SU-DHL-6 (cell line): ENCODE data around the gene TP63.

Experiments
- H2AFZ ChIP-seq: fragments of 200-600 bp; sonication (generic); 2 replicates; pipeline ENCODE4 v1.6.1; 2014; ENCODE audit warnings: low read depth, mild to moderate bottlenecking, moderate library complexity, mixed read lengths, antibody characterized with exemption, low read length; ENCODE audit not compliant: severe bottlenecking
- H3F3A ChIP-seq: fragments of 200-600 bp; shearing (Covaris generic); 2 replicates; pipeline ENCODE4 v1.6.0; 2016; ENCODE audit warnings: antibody characterized with exemption, mild to moderate bottlenecking; ENCODE audit not compliant: insufficient read depth
- H3K27ac ChIP-seq: fragments of 200-600 bp; sonication (generic); 2 replicates; pipeline ENCODE4 v1.5.1; 2016; ENCODE audit warnings: low read depth, mild to moderate bottlenecking, low read length, moderate library complexity, mixed read lengths
- H3K27me3 ChIP-seq: fragments of 200-600 bp; sonication (generic), shearing (Covaris generic); 2 replicates; pipeline ENCODE4 v1.6.0; 2014; ENCODE audit warnings: mild to moderate bottlenecking, low read length
- H3K36me3 ChIP-seq: fragments of 200-600 bp; sonication (generic); 2 replicates; pipeline ENCODE4 v1.6.1; 2014; ENCODE audit warnings: mild to moderate bottlenecking, low read length, mixed read lengths
- H3K4me2 ChIP-seq: fragments of 300-600, 200-600 bp; shearing (Covaris generic), sonication (generic); 2 replicates; pipeline ENCODE4 v1.6.0; 2014; ENCODE audit warnings: low read length, low read depth, mild to moderate bottlenecking; ENCODE audit not compliant: poor library complexity, severe bottlenecking
- H3K4me3 ChIP-seq: fragments of 200-600 bp; sonication (generic); 2 replicates; pipeline ENCODE4 v1.5.1; 2014; ENCODE audit warnings: antibody characterized with exemption, low read length, mild to moderate bottlenecking, mixed read lengths; ENCODE audit not compliant: insufficient read depth, poor library complexity, severe bottlenecking
- H3K79me2 ChIP-seq: fragments of 200-600 bp; sonication (generic); 2 replicates; pipeline ENCODE4 v1.6.1; 2014; ENCODE audit warnings: mild to moderate bottlenecking, low read length, moderate library complexity; ENCODE audit not compliant: insufficient read depth
- H3K9ac ChIP-seq: fragments of 200-600 bp; sonication (generic); 2 replicates; pipeline ENCODE4 v1.7.0; 2014; ENCODE audit warnings: mild to moderate bottlenecking, low read length
- H3K9me2 ChIP-seq: fragments of 200-600 bp; sonication (generic); replicated peaks from 2 replicates; pipeline ENCODE4 v1.6.1; 2014; ENCODE audit warnings: low read length; ENCODE audit not compliant: insufficient read depth
- H3K9me3 ChIP-seq: fragments of 200-600 bp; sonication (generic); 2 replicates; pipeline ENCODE4 v1.6.1; 2014; ENCODE audit warnings: low read length, mixed read lengths; ENCODE audit not compliant: insufficient read depth
- H4K20me1 ChIP-seq: fragments of 200-600 bp; sonication (generic); 2 replicates; pipeline ENCODE4 v1.6.1; 2014; ENCODE audit warnings: low read depth, mild to moderate bottlenecking, antibody characterized with exemption, low read length, moderate library complexity, mixed read lengths
- EZH2phosphoT487 ChIP-seq: fragments of 200-600 bp; sonication (generic), shearing (Covaris generic); conservative IDR thresholded peaks from 2 replicates; pipeline ENCODE4 v1.6.1; 2018; ENCODE audit warnings: mild to moderate bottlenecking, antibody characterized with exemption, low read length, moderate library complexity, mixed read lengths
- TF ChIP-seq, protein P1 (sequence below): fragments of 200-600 bp; sonication (generic); IDR thresholded peaks from one replicate; pipeline ENCODE4 v1.5.1; 2017; ENCODE audit warnings: antibody characterized with exemption, mild to moderate bottlenecking, low read length, moderate library complexity; ENCODE audit not compliant: insufficient read depth, poor library complexity, severe bottlenecking

Gene TP63

DNA sequence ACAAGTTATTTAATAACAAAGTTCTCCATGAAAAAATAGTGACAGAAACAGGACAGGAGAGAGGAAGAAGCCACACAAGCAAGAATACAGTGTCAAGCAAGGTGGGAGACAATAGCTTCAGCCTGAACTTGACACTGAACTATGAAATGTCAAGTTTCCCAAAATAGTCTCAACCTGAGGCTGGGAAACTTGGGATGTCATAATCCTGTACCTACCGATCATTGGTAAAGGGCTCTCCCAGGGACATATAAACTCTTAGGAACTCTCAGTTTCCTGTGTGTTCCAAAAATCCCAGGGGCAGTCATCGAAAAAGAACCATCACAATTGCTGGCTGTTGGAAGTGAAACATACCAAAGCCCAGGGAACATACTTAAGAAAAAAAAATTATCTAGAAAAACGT, 277.9 kb downstream of the TP63 start:
- Histone ChIP-seq H3K4me2 (no peak overlapping the region), H3K9ac (no peak overlapping the region), H3K79me2 (no peaks in the 10 kb centered on the region), H3K4me3 (no peak overlapping the region), H3K36me3 (no peaks in the 10 kb centered on the region), H4K20me1 (no peaks in the 10 kb centered on the region), H3K27me3 (no peaks in the 10 kb centered on the region), H3K9me2 (no peaks in the 10 kb centered on the region), H2AFZ (no peak overlapping the region), H3K27ac (no peak overlapping the region), H3F3A (no peaks in the 10 kb centered on the region), H3K9me3 (no peaks in the 10 kb centered on the region)
- TF ChIP-seq, protein P1, sequence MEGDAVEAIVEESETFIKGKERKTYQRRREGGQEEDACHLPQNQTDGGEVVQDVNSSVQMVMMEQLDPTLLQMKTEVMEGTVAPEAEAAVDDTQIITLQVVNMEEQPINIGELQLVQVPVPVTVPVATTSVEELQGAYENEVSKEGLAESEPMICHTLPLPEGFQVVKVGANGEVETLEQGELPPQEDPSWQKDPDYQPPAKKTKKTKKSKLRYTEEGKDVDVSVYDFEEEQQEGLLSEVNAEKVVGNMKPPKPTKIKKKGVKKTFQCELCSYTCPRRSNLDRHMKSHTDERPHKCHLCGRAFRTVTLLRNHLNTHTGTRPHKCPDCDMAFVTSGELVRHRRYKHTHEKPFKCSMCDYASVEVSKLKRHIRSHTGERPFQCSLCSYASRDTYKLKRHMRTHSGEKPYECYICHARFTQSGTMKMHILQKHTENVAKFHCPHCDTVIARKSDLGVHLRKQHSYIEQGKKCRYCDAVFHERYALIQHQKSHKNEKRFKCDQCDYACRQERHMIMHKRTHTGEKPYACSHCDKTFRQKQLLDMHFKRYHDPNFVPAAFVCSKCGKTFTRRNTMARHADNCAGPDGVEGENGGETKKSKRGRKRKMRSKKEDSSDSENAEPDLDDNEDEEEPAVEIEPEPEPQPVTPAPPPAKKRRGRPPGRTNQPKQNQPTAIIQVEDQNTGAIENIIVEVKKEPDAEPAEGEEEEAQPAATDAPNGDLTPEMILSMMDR = no peak

DNA sequence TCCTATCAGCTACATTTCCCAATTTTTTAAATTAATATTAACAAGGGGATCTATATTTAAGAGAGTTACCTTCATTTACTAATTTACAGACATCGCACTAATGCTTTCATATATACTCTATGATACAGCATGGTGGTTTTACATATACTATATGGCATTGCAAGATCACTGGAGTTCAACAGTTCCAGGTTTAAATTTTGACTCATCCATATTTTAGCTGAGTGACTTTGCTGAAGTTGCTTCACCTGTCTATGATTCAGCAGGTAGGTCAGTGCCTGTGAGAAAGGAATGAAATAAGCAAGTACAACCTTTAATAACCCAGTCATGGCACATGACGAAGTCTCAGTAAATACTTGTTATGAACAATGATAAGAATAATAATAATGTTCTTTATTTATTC, 278.4 kb downstream of the TP63 start:
- no peaks in the 10 kb centered on the region for H3K36me3 ChIP-seq
- H3K27ac ChIP-seq = no peak overlapping the region
- TF ChIP-seq, protein P1 = no peak
- TF ChIP-seq EZH2phosphoT487 = no peak
- H3K9ac ChIP-seq = no peak overlapping the region
- no peaks in the 10 kb centered on the region for H3F3A ChIP-seq
- no peaks in the 10 kb centered on the region for H3K27me3 ChIP-seq
- H2AFZ ChIP-seq = no peak overlapping the region
- H3K9me3 ChIP-seq = no peaks in the 10 kb centered on the region
- no peak overlapping the region for H3K4me2 ChIP-seq
- no peaks in the 10 kb centered on the region for H3K9me2 ChIP-seq
- no peaks in the 10 kb centered on the region for H3K79me2 ChIP-seq
- H3K4me3 ChIP-seq = no peak overlapping the region
- no peaks in the 10 kb centered on the region for H4K20me1 ChIP-seq

DNA sequence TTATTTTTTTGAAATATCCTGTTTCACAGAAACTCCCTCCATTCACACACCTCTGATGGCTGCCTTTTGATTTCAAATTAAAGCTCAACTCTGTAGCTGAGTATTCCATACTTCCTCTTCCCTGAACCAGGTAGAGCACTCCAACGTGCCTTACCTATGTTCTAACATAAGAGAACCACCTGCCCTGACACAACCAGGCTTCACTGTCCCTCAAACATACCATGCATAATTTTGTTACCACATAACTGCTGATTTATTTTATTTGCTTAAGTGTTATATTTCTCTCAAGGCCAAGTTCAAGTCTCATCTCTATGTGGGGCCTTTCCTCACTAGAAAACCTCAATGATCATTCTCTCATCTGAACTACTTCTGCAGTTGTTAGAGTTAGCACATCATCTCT, 279.8 kb downstream of the TP63 start:
- Histone ChIP-seq H3F3A (no peaks in the 10 kb centered on the region), H3K36me3 (no peaks in the 10 kb centered on the region), H3K4me3 (no peak overlapping the region), H2AFZ (no peak overlapping the region), H3K9me2 (no peaks in the 10 kb centered on the region), H3K9ac (no peak overlapping the region), H3K27ac (no peak overlapping the region), H4K20me1 (no peaks in the 10 kb centered on the region), H3K9me3 (no peaks in the 10 kb centered on the region), H3K4me2 (no peak overlapping the region), H3K27me3 (no peaks in the 10 kb centered on the region), H3K79me2 (no peaks in the 10 kb centered on the region)
- no peak for TF ChIP-seq EZH2phosphoT487
- TF ChIP-seq, protein P1 = no peak

DNA sequence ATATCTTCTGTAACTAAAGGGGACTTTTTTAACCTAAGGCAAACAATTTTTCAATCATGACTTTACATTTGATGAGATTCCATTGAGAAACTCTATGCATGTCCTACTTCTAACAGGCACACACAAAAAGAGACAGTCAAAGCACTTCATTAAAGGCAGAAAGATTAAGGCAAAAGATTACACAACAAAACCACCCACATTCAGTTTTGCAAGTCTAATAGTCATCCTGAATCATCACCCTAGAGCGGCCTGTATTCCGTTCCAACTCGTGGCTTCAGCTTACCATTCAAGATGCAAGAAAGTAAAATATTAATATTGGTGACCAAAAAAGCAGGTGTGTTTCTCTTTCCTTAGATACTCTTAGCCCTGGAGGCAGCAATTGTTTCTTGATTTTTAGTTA, 283.6 kb downstream of the TP63 start:
- H3K9ac ChIP-seq = no peak overlapping the region
- no peak overlapping the region for H3K4me3 ChIP-seq
- no peaks in the 10 kb centered on the region for H3K27me3 ChIP-seq
- no peaks in the 10 kb centered on the region for H3K36me3 ChIP-seq
- TF ChIP-seq, protein P1 = no peak
- no peak for TF ChIP-seq EZH2phosphoT487
- H3K9me3 ChIP-seq = no peaks in the 10 kb centered on the region
- no peak overlapping the region for H2AFZ ChIP-seq
- H3K4me2 ChIP-seq = no peak overlapping the region
- H3F3A ChIP-seq = no peaks in the 10 kb centered on the region
- no peak overlapping the region for H3K27ac ChIP-seq
- no peaks in the 10 kb centered on the region for H4K20me1 ChIP-seq
- H3K79me2 ChIP-seq = no peaks in the 10 kb centered on the region
- H3K9me2 ChIP-seq = no peaks in the 10 kb centered on the region
